Pulmonary artery endothelial cell (primary cell): ENCODE results near the gene ZSCAN21. TPM values are rescaled to one million over a fixed set of nuclear protein-coding genes. Genes with fewer than 3 reads are reported as not detected.

Experiments used
- DNase-seq: peaks from one replicate; pipeline ENCODE4 v3.0.0-alpha.2; 2011; ENCODE audit warnings: low read depth, low spot score
- total RNA-seq: library from RNA; depleted of rRNA; stranded (reverse); fragments of >200 nt; gene quantifications from 2 replicates; pipeline ENCODE4 v1.2.3, GENCODE V29; 2014

Gene ZSCAN21
- total RNA-seq, 1 donor from 2014 or later = 7.0 TPM

DNA sequence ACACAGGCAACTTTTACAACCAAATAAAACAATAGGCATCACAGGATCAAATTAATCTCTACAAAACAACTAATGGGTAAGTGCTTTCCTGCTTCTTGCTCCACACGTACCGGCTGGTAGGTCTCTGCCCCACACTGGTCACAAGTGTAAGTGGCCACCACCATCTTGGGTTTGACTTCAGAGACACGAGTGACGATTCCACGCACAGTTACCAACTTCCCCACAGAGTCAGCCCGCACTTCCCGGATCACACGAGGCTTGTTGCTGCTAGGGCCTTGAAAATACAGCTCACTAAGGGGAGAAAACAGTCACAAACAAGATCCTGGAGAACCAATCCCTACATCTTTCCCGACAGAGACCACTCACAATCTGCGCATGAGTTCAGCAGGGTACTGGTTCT is 49.3 kb downstream of the ZSCAN21 start:
- no peak for DNase-seq

DNA sequence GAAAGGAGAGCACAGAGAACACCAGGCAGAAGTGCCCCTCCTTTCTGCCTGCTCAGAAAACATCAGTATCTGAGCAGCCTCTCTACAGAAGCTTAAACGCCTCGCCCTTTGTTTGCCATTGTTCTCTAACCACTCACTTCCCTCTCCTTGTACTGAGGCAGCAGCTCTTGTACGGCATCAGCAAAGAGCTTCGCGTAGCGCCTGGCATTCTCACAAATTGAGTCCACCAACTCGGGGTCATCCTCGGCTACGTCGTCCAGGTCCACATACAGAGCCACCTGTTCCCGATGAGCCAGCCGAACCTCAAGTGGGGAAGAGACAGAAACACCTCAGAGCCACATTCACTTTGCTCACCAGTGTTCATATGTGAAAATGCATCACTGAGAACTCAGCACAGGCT is 49.9 kb downstream of the ZSCAN21 start:
- DNase-seq = no peak

DNA sequence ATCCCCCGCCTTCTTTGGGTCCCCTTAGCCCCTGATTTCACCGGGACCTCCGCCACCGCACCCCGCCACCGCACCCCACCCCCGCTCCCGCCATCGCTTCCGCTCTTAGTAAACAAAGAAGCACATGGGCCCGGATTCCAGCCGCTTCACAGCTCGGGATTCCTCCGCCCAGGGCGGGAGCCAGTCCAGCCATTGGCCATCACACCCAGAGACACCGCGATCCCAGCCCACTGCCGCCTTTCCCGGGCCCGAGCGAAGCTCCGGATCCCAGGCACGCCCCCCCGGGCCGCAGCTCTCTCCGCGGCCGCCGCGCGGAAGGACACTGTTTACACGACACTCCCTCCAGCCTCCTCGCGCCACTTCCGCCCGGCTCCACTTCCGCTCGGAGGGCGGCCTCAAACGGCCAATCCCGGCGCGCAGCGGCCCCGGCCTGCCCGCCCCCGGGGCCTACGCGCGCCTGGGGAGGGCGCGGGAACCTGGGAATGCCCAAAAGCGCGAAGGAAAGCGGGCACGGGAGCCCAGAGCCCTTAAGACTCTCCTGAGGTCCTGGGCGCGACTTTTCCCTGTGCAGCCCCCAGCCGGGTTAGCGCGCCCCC is 50.9 kb downstream of the ZSCAN21 start:
- peak; percentile 95 for DNase-seq

- peak; percentile 96 for DNase-seq
Measured at GRCh38 chr7:100101016-100101862, 51.7 kb downstream of the ZSCAN21 start, which contains the start of the genes AP4M1 and MCM7. AP4M1 (plus strand) TSS chr7:100101643; CDS start chr7:100101715, 72 bp downstream. MCM7 (minus strand) TSS chr7:100101397; CDS start chr7:100101294, 103 bp downstream.

GRCh38 chr7:100102950-100103840 is 53.6 kb downstream of the ZSCAN21 start:
- no peak for DNase-seq

DNA sequence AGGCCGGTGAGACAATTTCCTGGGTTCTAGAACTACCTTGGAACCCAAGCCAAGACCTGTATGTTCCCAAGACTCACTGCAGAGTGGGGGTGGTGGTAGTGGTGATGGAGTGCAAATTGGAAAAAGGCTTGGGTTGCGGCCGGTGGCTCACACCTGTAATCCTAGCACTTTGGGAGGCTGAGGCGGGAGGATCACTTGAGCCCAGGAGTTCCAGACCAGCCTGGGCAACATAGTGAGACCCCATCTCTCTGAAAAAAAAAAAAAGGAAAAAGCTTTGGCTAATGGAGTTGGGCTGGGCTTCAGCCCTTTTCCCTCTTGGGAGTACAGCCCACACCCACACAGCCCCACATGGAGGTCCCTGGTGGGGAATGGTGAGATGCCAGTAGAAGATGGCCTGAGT is 56.0 kb downstream of the ZSCAN21 start:
- DNase-seq = no peak

DNA sequence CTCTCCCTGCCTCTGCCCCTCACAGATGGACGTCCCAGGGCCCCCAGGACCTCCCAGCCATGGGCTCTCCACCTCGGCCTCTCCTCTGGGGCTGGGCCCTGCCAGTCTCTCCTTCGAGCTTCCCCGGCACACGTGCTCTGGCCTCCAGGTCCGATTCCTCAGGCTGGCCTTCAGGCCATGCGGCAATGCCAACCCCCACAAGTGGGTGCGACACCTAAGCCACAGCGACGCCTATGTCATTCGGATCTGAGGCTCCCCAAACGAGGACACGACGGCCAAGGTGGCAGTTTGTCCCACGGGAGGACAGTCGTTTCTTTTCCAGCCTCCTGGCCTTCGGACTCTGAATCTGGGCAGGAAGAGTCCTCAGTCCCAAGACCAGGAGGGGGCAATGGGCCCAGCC is 57.1 kb downstream of the ZSCAN21 start:
- DNase-seq = no peak

- no peak for DNase-seq
Measured at GRCh38 chr7:100107125-100107737, 57.7 kb downstream of the ZSCAN21 start.

GRCh38 chr7:100107890-100108289 is 58.3 kb downstream of the ZSCAN21 start:
- DNase-seq = no peak

- DNase-seq = no peak
Measured at GRCh38 chr7:100109521-100110163, 60.1 kb downstream of the ZSCAN21 start.

DNA sequence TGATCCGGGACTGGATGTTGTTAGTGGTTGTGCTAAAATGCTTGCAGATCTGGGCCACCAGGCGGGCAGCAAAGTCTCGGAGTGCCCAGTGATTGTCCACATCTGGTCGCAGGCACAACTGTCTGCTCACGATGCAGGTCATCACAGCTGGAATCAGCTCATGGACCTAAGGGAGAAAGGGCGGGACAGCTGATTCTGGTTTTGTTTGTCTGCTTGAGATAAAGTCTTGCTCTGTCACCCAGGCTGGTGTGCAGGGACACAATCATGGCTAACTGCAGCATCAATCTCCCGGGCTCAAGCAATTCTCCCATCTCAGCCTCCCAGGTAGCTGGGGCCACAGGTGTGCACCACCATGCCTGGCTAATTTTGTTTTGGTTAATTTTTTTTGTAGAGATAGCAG is 61.6 kb downstream of the ZSCAN21 start:
- no peak for DNase-seq

DNA sequence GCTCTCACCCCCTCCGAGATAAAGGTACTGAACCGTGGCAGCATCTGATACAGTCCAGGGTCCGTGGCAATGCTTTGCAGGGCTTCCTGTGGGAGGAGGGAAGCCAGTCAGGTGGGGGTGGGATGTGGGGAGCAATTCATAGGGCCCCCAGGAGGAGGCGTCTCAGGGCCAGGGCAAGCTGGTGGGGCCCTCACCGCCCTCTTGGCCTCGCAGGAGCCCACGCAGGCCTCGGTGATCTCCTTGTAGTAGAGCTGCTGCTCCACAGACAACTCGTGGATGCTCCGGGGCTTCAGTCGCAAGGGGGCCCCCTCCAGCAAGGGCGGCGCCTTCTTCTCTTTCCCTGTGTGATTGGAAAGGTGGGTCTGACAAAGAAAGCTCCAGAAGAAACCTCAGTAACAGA is 62.3 kb downstream of the ZSCAN21 start:
- no peak for DNase-seq

Other genes with a start within 250 kb of the ZSCAN21 start
- not detected in 2 replicates for gene CYP3A43, start 221.8 kb upstream of the ZSCAN21 start, total RNA-seq
- gene OR2AE1, start 172.7 kb upstream of the ZSCAN21 start, total RNA-seq = 0.13 TPM in 1 of 2 replicates, not detected in the other
- gene TRIM4, start 130.2 kb upstream of the ZSCAN21 start, total RNA-seq = 14.0 and 17.4 TPM in 2 replicates
- not detected in 2 replicates for gene GJC3, start 120.2 kb upstream of the ZSCAN21 start, total RNA-seq
- gene AZGP1, start 73.7 kb upstream of the ZSCAN21 start, total RNA-seq = not detected in 2 replicates
- gene ZKSCAN1, start 34.2 kb upstream of the ZSCAN21 start, total RNA-seq = 32.7 and 33.5 TPM in 2 replicates
- 21.7 and 27.8 TPM in 2 replicates for gene ZNF3, start 31.9 kb downstream of the ZSCAN21 start, total RNA-seq
- gene COPS6, start 39.2 kb downstream of the ZSCAN21 start, total RNA-seq = 147 and 157 TPM in 2 replicates
- gene MCM7, start 51.6 kb downstream of the ZSCAN21 start, total RNA-seq = 114 and 205 TPM in 2 replicates
- gene AP4M1, start 51.9 kb downstream of the ZSCAN21 start, total RNA-seq = 23.8 and 24.9 TPM in 2 replicates
- 30.5 and 40.4 TPM in 2 replicates for gene TAF6, start 69.6 kb downstream of the ZSCAN21 start, total RNA-seq
- gene CNPY4, start 69.9 kb downstream of the ZSCAN21 start, total RNA-seq = 34.7 and 51.5 TPM in 2 replicates
- gene MBLAC1, start 77.2 kb downstream of the ZSCAN21 start, total RNA-seq = 2.5 and 3.0 TPM in 2 replicates
- gene LAMTOR4, start 99.1 kb downstream of the ZSCAN21 start, total RNA-seq = 68.4 and 109 TPM in 2 replicates
- 6.3 and 8.6 TPM in 2 replicates for gene TRAPPC14, start 108.9 kb downstream of the ZSCAN21 start, total RNA-seq
- 0.73 and 2.0 TPM in 2 replicates for gene GAL3ST4, start 118.8 kb downstream of the ZSCAN21 start, total RNA-seq
- 2.2 and 4.1 TPM in 2 replicates for gene GPC2, start 127.6 kb downstream of the ZSCAN21 start, total RNA-seq
- 0.13 and 0.42 TPM in 2 replicates for gene STAG3, start 128.1 kb downstream of the ZSCAN21 start, total RNA-seq
- not detected in 2 replicates for gene PVRIG, start 170.2 kb downstream of the ZSCAN21 start, total RNA-seq